Gastrocnemius medialis (tissue), 4 donors: ENCODE measurements around the gene MKLN1.

ENCODE experiments used
- CTCF ChIP-seq, 5 experiments: fragments of 450-650 bp in 3 of 5; fragments of 200-600 bp in 2 of 5; sonication (generic) in 2 of 5; IDR thresholded peaks in 4 of 5; conservative IDR thresholded peaks in 1 of 5; 1 replicate in 4 of 5; 2 replicates in 1 of 5; pipeline ENCODE4 v1.5.1; 2016 to 2019; ENCODE audit warnings: antibody characterized with exemption in 5 of 5, mild to moderate bottlenecking in 3 of 5, moderate library complexity in 3 of 5
- POLR2A ChIP-seq, 2 donors: fragments of 450-650 bp; IDR thresholded peaks; one replicate each; pipeline ENCODE4 v1.6.1; 2017; ENCODE audit warnings: antibody characterized with exemption in 2 of 2, mild to moderate bottlenecking in 2 of 2, moderate library complexity in 2 of 2

DNA sequence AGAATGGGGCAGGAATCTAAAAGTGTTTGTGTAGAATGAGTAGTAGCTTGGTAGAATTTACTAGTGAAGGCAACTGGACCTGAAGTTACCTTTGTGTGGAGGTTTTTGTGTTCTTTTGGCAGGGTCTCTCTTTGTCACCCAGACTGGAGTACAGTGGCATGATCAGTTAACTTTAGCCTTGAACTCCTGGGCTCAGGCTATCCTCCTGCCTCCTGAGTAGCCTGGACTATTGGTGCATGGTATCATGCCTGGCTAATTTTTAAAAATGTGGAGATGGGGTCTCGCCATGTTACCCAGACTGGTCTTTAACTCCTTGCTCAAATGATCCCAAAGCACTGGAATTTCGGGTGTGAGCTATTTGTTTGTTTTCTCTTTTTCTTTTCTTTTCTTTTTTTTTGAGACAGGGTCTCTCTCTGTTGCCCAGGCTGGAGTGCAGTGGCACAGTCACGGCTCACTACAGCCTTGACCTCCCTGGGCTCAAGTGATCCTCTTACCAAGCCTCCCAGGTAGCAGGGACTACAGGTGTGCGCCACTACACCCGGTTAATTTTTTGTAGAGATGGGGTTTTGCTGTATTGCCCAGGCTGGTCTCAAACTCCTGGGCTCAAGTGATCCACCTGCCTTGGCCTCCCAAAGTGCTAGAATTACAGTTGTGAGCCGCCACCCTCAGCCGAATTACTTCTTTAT, 76.7 kb downstream of the MKLN1 start:
- TF ChIP-seq POLR2A (IDR thresholded peaks at IDR 0.05): no peak
- TF ChIP-seq CTCF (IDR thresholded peaks at IDR 0.05 in 4 of 5, conservative IDR thresholded peaks at IDR 0.05 in 1 of 5): no peak
